ENCODE results near the gene HIPK1. TPM values are rescaled to one million over a fixed set of nuclear protein-coding genes. Genes with fewer than 3 reads are reported as not detected.

The HIPK1 gene
- total and polyA plus RNA-seq, 5 donors = 14.4 to 98.7 (median 62.1) TPM

GRCh38 chr1:113934006-113934405 lies 4.9 kb downstream of the HIPK1 start:
- H3K4me1 ChIP-seq (ENCODE audit: control insufficient read depth, insufficient read depth, low read length) = peaks cover 10% of the 10 kb centered on the region
- ATAC-seq = no peak

GRCh38 chr1:113934511-113935055 lies 5.5 kb downstream of the HIPK1 start:
- ATAC-seq = no peak
- Histone ChIP-seq H3K4me3 (ENCODE audit: low read length) (no peak overlapping the region), H3K4me1 (ENCODE audit: control insufficient read depth, insufficient read depth, low read length) (peaks cover 10% of the 10 kb centered on the region), H3K27me3 (ENCODE audit: control insufficient read depth, insufficient read depth) (no peaks in the 10 kb centered on the region), H3K9me3 (ENCODE audit: control insufficient read depth, low read length) (no peaks in the 10 kb centered on the region), H3K27ac (ENCODE audit: low read length) (no peak overlapping the region)
- WGBS = 63% methylated on average over 5 of the region's 5 CpGs
- intact Hi-C loops (cut with DNase I) = no loop called here
- no peak for DNase-seq

More at GRCh38 chr1:113934006-113934405, 4.9 kb downstream of the HIPK1 start:
- H3K27me3 ChIP-seq (ENCODE audit: control insufficient read depth, insufficient read depth) = no peaks in the 10 kb centered on the region
- no peak for DNase-seq
- H3K27ac ChIP-seq (ENCODE audit: low read length) = no peak overlapping the region
- no peak overlapping the region for H3K4me3 ChIP-seq (ENCODE audit: low read length)
- intact Hi-C loops (cut with DNase I) = no loop called here
- H3K9me3 ChIP-seq (ENCODE audit: control insufficient read depth, low read length) = no peaks in the 10 kb centered on the region

- Histone ChIP-seq H3K9me3 (ENCODE audit: control insufficient read depth, low read length) (no peaks in the 10 kb centered on the region), H3K4me3 (ENCODE audit: low read length) (no peak overlapping the region), H3K27ac (ENCODE audit: low read length) (no peak overlapping the region), H3K27me3 (ENCODE audit: control insufficient read depth, insufficient read depth) (no peaks in the 10 kb centered on the region), H3K4me1 (ENCODE audit: control insufficient read depth, insufficient read depth, low read length) (peaks cover 10% of the 10 kb centered on the region)
- ATAC-seq = no peak
- no peak for DNase-seq
- intact Hi-C loops (cut with DNase I) = no loop called here
- WGBS = 98% methylated on average over 1 of the region's 1 CpG
Observed at GRCh38 chr1:113935176-113935575, 6.1 kb downstream of the HIPK1 start.

GRCh38 chr1:113935970-113936369 lies 6.8 kb downstream of the HIPK1 start:
- no peak for ATAC-seq
- no peaks in the 10 kb centered on the region for H3K9me3 ChIP-seq (ENCODE audit: control insufficient read depth, low read length)
- H3K27me3 ChIP-seq (ENCODE audit: control insufficient read depth, insufficient read depth) = no peaks in the 10 kb centered on the region
- H3K27ac ChIP-seq (ENCODE audit: low read length) = no peak overlapping the region
- DNase-seq = no peak
- H3K4me3 ChIP-seq (ENCODE audit: low read length) = no peak overlapping the region
- intact Hi-C loops (cut with DNase I) = no loop called here
- 58% methylated on average over 1 of the region's 1 CpG for WGBS
- peaks cover 10% of the 10 kb centered on the region for H3K4me1 ChIP-seq (ENCODE audit: control insufficient read depth, insufficient read depth, low read length)

- Histone ChIP-seq H3K27me3 (ENCODE audit: control insufficient read depth, insufficient read depth) (no peaks in the 10 kb centered on the region), H3K4me1 (ENCODE audit: control insufficient read depth, insufficient read depth, low read length) (peaks cover 10% of the 10 kb centered on the region), H3K9me3 (ENCODE audit: control insufficient read depth, low read length) (no peaks in the 10 kb centered on the region), H3K4me3 (ENCODE audit: low read length) (no peak overlapping the region), H3K27ac (ENCODE audit: low read length) (no peak overlapping the region)
- ATAC-seq (no peak), DNase-seq (no peak)
- intact Hi-C loops (cut with DNase I) = no loop called here
- 71% methylated on average over 1 of the region's 1 CpG for WGBS
Observed at GRCh38 chr1:113937146-113937545, 8.0 kb downstream of the HIPK1 start.

- intact Hi-C loops (cut with DNase I) = no loop called here
- Histone ChIP-seq H3K27me3 (ENCODE audit: control insufficient read depth, insufficient read depth) (no peaks in the 10 kb centered on the region), H3K4me3 (ENCODE audit: low read length) (no peak overlapping the region), H3K4me1 (ENCODE audit: control insufficient read depth, insufficient read depth, low read length) (peaks cover 7% of the 10 kb centered on the region), H3K27ac (ENCODE audit: low read length) (no peak overlapping the region), H3K9me3 (ENCODE audit: control insufficient read depth, low read length) (no peaks in the 10 kb centered on the region)
- 69% methylated on average over 5 of the region's 5 CpGs for WGBS
- DNase-seq (no peak), ATAC-seq (no peak)
Observed at GRCh38 chr1:113938192-113938591, 9.1 kb downstream of the HIPK1 start.

GRCh38 chr1:113940365-113941244 lies 11.5 kb downstream of the HIPK1 start:
- no peaks in the 10 kb centered on the region for H3K9me3 ChIP-seq (ENCODE audit: control insufficient read depth, low read length)
- no peak overlapping the region for H3K4me3 ChIP-seq (ENCODE audit: low read length)
- DNase-seq (peak in 1 of 3 donors; percentile 25), ATAC-seq (peak; percentile 17 to 49)
- no peak overlapping the region for H3K27ac ChIP-seq (ENCODE audit: low read length)
- peaks cover 7% of the 10 kb centered on the region for H3K4me1 ChIP-seq (ENCODE audit: control insufficient read depth, insufficient read depth, low read length)
- intact Hi-C loops (cut with DNase I) = no loop called here
- 71% methylated on average over 16 of the region's 16 CpGs for WGBS
- no peaks in the 10 kb centered on the region for H3K27me3 ChIP-seq (ENCODE audit: control insufficient read depth, insufficient read depth)

GRCh38 chr1:113941245-113941559 lies 12.1 kb downstream of the HIPK1 start:
- WGBS = 80% methylated on average over 7 of the region's 7 CpGs
- DNase-seq = no peak
- no peaks in the 10 kb centered on the region for H3K27me3 ChIP-seq (ENCODE audit: control insufficient read depth, insufficient read depth)
- ATAC-seq = no peak
- intact Hi-C loops (cut with DNase I) = no loop called here
- no peak overlapping the region for H3K4me3 ChIP-seq (ENCODE audit: low read length)
- H3K9me3 ChIP-seq (ENCODE audit: control insufficient read depth, low read length) = no peaks in the 10 kb centered on the region
- no peak overlapping the region for H3K27ac ChIP-seq (ENCODE audit: low read length)
- peaks cover 9% of the 10 kb centered on the region for H3K4me1 ChIP-seq (ENCODE audit: control insufficient read depth, insufficient read depth, low read length)

- intact Hi-C loops (cut with DNase I) = no loop called here
- no peak overlapping the region for H3K27ac ChIP-seq (ENCODE audit: low read length)
Observed at GRCh38 chr1:113942527-113942926, 13.4 kb downstream of the HIPK1 start.

GRCh38 chr1:113943028-113943811 lies 14.1 kb downstream of the HIPK1 start:
- no peak for DNase-seq
- no peak overlapping the region for H3K4me3 ChIP-seq (ENCODE audit: low read length)
- H3K27me3 ChIP-seq (ENCODE audit: control insufficient read depth, insufficient read depth) = no peaks in the 10 kb centered on the region
- peaks cover 5% of the 10 kb centered on the region for H3K4me1 ChIP-seq (ENCODE audit: control insufficient read depth, insufficient read depth, low read length)
- H3K27ac ChIP-seq (ENCODE audit: low read length) = no peak overlapping the region
- ATAC-seq = no peak
- no peaks in the 10 kb centered on the region for H3K9me3 ChIP-seq (ENCODE audit: control insufficient read depth, low read length)
- intact Hi-C loops (cut with DNase I) = no loop called here

More at GRCh38 chr1:113942527-113942926, 13.4 kb downstream of the HIPK1 start:
- Histone ChIP-seq H3K9me3 (ENCODE audit: control insufficient read depth, low read length) (no peaks in the 10 kb centered on the region), H3K4me1 (ENCODE audit: control insufficient read depth, insufficient read depth, low read length) (peaks cover 9% of the 10 kb centered on the region), H3K27me3 (ENCODE audit: control insufficient read depth, insufficient read depth) (no peaks in the 10 kb centered on the region), H3K4me3 (ENCODE audit: low read length) (no peak overlapping the region)
- DNase-seq (no peak), ATAC-seq (no peak)

- ATAC-seq = no peak
- Histone ChIP-seq H3K4me1 (ENCODE audit: control insufficient read depth, insufficient read depth, low read length) (peaks cover 2% of the 10 kb centered on the region), H3K27ac (ENCODE audit: low read length) (no peak overlapping the region), H3K9me3 (ENCODE audit: control insufficient read depth, low read length) (no peaks in the 10 kb centered on the region), H3K4me3 (ENCODE audit: low read length) (no peak overlapping the region), H3K27me3 (ENCODE audit: control insufficient read depth, insufficient read depth) (no peaks in the 10 kb centered on the region)
- DNase-seq = no peak
- intact Hi-C loops (cut with DNase I) = no loop called here
- 99% methylated on average over 1 of the region's 1 CpG for WGBS
Observed at GRCh38 chr1:113945329-113945728, 16.2 kb downstream of the HIPK1 start.
